GM19328 (cell line): ENCODE measurements around the gene GAB2.

ENCODE experiments used
- ATAC-seq: cut with Tn5 transposase; IDR thresholded peaks from one replicate; pipeline ENCODE4 v1.9.1; 2021; ENCODE audit warnings: mild to moderate bottlenecking, moderate library complexity; ENCODE audit not compliant: unreplicated experiment

GAB2 gene

DNA sequence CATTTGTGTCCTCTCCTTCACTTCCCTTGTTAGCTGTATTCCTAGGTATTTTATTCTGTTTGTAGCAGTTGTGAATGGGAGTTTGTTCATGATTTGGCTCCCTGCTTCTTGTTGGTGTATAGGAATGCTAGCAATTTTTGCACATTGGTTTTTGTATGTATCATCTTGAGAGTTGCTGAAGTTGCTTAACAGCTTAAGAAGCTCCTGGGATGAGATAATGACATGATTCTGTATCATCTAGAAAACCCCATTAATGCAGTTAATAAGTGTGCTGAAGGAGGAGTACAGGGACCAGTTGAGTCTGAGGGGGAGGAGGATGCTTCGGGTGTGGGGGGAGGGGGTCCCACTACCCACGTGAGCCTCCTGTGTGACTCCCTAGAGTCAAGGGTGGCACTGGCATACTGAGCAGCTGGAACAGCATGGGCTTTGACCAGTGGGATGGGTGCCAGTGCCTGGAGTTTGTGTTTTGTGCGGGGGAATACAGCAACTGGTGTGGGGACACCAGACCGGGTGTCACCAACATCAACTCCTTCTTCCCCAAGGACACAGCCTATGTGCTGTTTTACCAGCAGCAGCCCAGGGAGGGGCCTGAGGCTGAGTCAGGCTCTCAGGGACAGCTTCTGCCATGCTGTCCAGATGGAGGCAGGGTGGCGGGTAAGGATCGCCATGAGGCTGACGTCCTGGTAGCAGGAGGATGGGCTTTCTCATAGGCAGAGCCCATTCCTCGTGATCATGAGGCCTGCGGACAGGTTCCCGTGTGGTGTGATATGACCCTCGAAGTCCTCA is 204.8 kb downstream of the GAB2 start:
- ATAC-seq = no peak

- ATAC-seq = no peak
Measured at GRCh38 chr11:78211565-78211964, 206.1 kb downstream of the GAB2 start.

DNA sequence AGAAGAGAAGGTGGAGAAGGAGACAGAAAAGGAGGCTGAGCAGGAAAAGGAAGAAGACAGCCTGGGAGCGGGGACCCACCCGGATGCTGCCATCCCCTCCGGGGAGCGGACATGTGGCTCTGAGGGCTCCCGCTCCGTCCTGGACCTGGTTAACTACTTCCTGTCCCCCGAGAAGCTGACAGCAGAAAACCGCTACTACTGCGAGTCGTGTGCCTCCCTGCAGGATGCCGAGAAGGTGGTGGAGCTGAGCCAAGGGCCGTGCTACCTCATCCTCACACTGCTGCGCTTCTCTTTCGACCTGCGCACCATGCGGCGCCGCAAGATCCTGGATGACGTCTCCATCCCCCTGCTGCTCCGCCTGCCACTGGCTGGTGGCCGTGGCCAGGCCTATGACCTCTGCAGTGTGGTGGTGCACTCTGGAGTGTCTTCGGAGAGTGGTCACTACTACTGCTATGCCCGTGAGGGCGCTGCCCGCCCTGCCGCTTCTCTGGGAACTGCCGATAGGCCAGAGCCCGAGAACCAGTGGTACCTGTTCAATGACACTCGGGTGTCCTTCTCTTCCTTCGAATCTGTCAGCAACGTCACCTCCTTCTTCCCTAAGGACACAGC is 207.5 kb downstream of the GAB2 start:
- no peak for ATAC-seq

GRCh38 chr11:78209478-78209877 is 208.1 kb downstream of the GAB2 start:
- ATAC-seq = no peak

DNA sequence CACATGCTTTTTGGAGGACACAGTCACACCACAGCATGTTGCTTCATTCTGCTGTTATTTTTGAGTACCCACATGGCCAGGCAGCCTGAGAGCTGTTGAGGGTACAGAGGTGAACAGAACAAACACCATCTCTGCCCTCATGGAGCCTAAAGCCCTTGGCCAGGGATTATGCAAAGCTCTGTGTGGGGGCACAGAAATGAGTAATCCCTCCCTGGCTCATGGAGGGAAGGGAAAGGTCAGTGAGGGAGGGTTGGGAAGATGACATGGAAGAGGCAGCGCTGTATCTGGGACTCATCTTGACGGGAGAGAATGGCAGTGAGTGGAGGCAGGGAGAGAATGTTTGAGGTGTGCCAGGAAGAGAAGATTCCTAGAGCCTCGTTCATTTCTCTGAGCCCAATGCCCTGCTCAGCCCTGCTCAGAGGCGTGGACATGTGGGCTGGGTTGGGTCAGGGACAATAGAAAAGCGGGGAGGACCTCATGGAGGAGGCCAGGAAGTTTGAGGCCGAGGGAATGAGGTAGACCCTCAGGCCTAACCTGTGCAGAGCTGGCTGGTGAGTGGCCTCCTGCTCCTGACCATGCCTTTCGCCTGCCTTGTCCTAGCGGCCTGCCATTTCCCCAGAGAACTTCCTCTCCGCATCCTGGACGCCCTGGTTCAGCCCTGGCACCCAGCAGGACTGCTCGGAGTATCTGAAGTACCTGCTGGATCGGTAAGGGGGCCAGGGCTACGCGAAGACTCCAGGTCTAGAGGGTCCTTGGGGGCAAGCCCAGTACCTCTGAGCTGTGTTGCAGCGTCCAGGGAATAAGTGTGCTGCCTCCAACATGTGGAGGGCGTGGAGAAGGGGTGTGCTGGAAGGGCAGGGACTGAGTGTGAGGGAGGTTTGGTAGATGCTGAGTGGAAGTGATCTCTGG is 209.1 kb downstream of the GAB2 start:
- ATAC-seq = no peak

- no peak for ATAC-seq
Measured at GRCh38 chr11:78207532-78208256, 209.9 kb downstream of the GAB2 start.

DNA sequence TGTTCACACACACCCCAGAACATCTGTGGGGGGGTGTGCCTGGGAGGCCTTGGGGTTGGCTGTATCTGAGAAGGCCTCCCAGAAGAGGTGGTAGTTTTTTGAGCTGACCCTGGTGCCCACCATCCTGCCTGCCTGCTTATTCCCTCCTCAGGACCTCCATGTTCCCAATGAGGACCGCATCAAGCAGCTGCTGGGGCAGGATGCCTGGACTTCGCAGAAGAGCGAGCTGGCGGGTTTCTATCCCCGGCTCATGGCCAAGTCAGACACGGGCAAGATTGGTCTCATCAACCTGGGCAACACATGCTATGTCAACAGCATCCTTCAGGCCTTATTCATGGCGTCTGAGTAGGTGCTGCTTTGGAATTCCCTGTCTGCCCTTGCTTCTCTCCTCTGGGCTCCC is 211.9 kb downstream of the GAB2 start:
- ATAC-seq = no peak

DNA sequence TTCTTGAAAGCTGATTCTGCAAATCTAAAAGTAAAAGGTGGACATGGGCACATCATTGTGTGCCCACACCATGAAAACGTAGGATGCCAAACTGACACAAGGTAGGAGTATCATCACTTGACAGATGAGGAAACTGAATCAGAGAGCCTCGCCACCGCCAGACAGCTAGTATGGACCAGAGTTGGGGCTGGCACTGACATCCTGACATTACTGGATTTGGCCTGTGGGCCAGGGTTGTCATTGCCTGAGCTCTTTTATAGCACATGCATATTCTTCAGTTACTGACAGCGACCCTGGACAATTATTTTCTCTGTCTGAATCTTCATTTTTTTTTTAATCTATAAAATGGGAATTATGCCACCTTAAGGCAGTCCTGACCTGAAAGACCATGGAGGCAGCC is 212.4 kb downstream of the GAB2 start:
- ATAC-seq = no peak

DNA sequence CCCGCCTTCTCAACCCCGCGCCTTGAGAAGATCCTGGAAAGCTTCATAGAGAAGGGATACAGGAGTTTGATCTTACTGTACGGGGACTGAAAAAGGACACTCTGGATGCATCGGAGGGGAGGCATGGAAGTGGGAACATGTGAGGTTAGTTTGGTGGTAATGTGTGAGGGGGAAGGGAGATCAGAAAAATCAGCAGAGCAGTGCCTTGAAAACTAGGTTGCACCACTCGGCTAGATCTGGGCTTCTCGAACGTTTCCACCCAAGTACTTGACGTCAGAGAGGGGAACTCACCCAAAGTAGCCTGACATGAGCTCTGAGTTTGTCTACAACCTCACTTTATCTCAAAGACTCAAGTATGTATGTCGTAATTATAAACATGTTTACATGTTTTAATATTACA is 214.4 kb downstream of the GAB2 start:
- ATAC-seq = no peak

- ATAC-seq = no peak
Measured at GRCh38 chr11:78202733-78203167, 214.9 kb downstream of the GAB2 start.

DNA sequence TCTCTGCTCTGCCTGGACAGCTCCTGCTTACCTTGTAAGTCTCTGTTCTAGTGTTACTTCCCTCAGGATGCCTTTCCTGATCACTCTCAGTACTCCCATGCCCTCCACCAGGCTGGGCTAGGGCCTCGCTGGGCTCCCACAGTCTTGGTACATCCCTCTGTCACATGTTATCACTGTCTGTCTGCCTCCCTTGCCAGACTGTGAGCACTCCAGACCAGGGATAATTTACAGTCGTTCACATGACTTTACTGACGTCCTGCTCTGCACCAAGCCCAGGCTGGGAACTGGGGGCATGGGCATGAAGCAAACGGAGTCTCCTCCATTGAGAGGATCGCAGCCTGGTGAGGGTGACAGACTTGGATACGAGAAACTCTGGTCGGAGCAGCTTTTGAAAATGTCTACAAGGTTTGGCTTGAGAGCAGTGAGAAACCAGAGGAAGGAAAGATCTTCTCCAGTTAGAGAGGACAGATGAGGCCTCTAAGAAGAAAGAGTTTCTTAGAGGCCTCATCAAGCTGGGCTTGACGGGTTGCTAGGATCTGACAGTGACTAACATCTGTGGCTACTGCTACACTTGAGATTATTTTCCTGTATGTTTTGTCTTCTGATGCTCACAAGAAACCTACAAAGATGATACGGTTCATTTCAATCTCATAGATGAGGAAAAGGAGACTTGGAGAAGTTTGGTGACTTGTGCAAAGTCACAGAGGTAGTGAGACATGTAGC is 216.4 kb downstream of the GAB2 start:
- no peak for ATAC-seq

DNA sequence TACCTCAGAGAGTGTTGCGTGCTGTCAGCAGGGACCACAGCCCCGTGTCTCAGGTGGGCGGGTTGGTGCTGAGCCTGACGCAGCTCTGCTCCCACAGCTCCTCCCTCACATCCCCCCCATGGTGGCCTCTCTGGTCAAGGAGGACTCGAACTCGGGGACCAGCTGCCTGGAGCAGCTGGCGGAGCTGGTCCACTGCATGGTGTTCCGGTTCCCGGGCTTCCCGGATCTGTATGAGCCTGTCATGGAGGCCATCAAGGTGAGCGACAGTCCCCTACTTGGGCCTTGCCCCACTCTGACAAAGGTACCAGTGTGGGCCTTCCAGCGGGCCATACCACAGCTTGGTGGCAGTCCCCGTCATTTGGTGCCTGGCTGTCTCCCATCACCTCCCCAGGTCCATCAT is 217.1 kb downstream of the GAB2 start:
- ATAC-seq = no peak

- no peak for ATAC-seq
Measured at GRCh38 chr11:78200061-78200460, 217.6 kb downstream of the GAB2 start.

- ATAC-seq = no peak
Measured at GRCh38 chr11:78199653-78200015, 218.0 kb downstream of the GAB2 start.

- no peak for ATAC-seq
Measured at GRCh38 chr11:78199015-78199652, 218.5 kb downstream of the GAB2 start.

DNA sequence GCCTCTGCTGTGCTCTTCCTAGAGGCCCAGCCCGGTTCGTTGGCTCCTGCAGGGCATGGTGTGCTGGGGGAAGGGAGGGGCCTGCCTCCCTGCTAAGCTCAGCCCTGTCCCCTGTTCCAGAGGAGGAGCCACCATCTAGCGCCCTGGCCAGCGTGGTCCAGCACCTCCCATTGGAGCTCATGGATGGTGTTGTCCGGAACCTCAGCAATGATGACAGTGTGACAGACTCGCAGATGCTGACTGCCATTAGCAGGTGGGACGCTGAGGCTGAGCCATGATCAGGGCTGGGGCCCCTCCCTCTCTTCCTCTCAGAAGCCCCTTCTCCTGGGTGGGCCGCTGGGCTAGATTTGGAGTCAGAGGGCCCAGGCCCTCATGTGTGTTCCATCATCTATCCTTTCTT is 219.8 kb downstream of the GAB2 start:
- no peak for ATAC-seq

GRCh38 chr11:78196661-78197091 is 220.9 kb downstream of the GAB2 start:
- ATAC-seq = no peak

- no peak for ATAC-seq
Measured at GRCh38 chr11:78195917-78196560, 221.6 kb downstream of the GAB2 start.

DNA sequence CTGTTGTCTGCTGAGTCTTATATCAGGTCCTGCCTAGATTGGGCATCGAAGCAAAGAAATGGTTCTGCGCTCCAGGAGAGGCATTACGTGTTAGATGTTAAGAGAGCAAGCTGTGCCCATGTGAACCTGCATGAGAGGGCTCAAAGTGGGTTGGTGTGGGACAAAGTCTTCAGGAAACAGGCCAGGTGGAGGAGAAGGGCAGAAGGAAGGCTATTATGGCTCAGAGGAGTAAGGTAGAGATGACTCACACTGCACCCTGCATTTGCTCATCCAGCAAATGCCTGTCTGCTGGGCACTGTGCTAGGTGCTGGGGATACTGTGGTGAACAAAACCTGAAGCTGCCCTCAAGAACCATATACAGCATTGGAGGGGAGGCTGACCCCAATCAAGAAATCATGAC is 223.1 kb downstream of the GAB2 start:
- ATAC-seq = no peak
